CD14-positive monocyte (primary cell): ENCODE measurements around the gene PITRM1. TPM values are rescaled to one million over a fixed set of nuclear protein-coding genes. Genes with fewer than 3 reads are reported as not detected.

Experiments
- DNase-seq, 3 donors: peaks; one replicate each; pipeline ENCODE4 v3.0.0-alpha.2; 2011 to 2022
- H2AFZ ChIP-seq: 2 replicates; pipeline ENCODE4 v1.6.0; 2012; ENCODE audit warnings: mild to moderate bottlenecking, low read depth, low read length, inconsistent platforms; ENCODE audit not compliant: insufficient read depth, poor library complexity, severe bottlenecking
- H3K27ac ChIP-seq, 2 donors: 1 replicate in 1 of 2; 2 replicates in 1 of 2; pipeline ENCODE4 v1.5.1; 2012 to 2013; ENCODE audit warnings: low read length in 2 of 2, control low read depth in 1 of 2, inconsistent platforms in 1 of 2, low read depth in 1 of 2, mild to moderate bottlenecking in 1 of 2
- H3K27me3 ChIP-seq, 2 donors: one replicate each; pipeline versions ENCODE4 v1.6.0 to v1.6.1; 2011 to 2013; ENCODE audit warnings: low read length in 2 of 2; ENCODE audit not compliant: control insufficient read depth in 2 of 2, insufficient read depth in 2 of 2
- H3K36me3 ChIP-seq, 2 donors: replicated peaks in 1 of 2; 1 replicate in 1 of 2; 2 replicates in 1 of 2; pipeline versions ENCODE4 v1.5.1 to v1.6.1; 2012 to 2013; ENCODE audit warnings: low read length in 2 of 2, control low read depth in 1 of 2, inconsistent platforms in 1 of 2, mild to moderate bottlenecking in 1 of 2; ENCODE audit not compliant: insufficient read depth in 2 of 2, control insufficient read depth in 1 of 2
- H3K4me1 ChIP-seq, 2 donors: 1 replicate in 1 of 2; 2 replicates in 1 of 2; pipeline versions ENCODE4 v1.5.1 to v1.6.1; 2012 to 2013; ENCODE audit warnings: low read length in 2 of 2, control low read depth in 1 of 2, inconsistent platforms in 1 of 2, mild to moderate bottlenecking in 1 of 2, moderate library complexity in 1 of 2; ENCODE audit not compliant: insufficient read depth in 2 of 2, control insufficient read depth in 1 of 2
- H3K4me2 ChIP-seq: replicated peaks from 2 replicates; pipeline ENCODE3; 2012; ENCODE audit warnings: low read length, moderate library complexity, mild to moderate bottlenecking; ENCODE audit not compliant: poor library complexity, severe bottlenecking; ENCODE audit errors: extremely low read depth
- H3K4me3 ChIP-seq, 3 experiments: fragments of 200-600 bp in 1 of 3; sonication (generic) in 1 of 3; replicated peaks in 1 of 3; 1 replicate in 2 of 3; 2 replicates in 1 of 3; pipeline ENCODE4 v1.5.1; 2011 to 2013; ENCODE audit warnings: low read length in 3 of 3, mild to moderate bottlenecking in 3 of 3, control low read depth in 2 of 3, low read depth in 2 of 3, inconsistent platforms in 1 of 3, moderate library complexity in 1 of 3
- H3K79me2 ChIP-seq: 2 replicates; pipeline ENCODE4 v1.6.0; 2012; ENCODE audit warnings: mild to moderate bottlenecking, control low read depth, inconsistent platforms, low read length, moderate library complexity; ENCODE audit not compliant: insufficient read depth
- H3K9ac ChIP-seq: 2 replicates; pipeline ENCODE4 v1.6.0; 2017; ENCODE audit warnings: low read length, mild to moderate bottlenecking; ENCODE audit not compliant: insufficient read depth, poor library complexity, severe bottlenecking
- H3K9me3 ChIP-seq, 2 donors: replicated peaks in 1 of 2; 1 replicate in 1 of 2; 2 replicates in 1 of 2; pipeline versions ENCODE4 v1.5.1 to v1.6.1; 2012 to 2013; ENCODE audit warnings: low read length in 2 of 2, control low read depth in 1 of 2; ENCODE audit not compliant: control insufficient read depth in 1 of 2, insufficient read depth in 1 of 2
- H4K20me1 ChIP-seq: 2 replicates; pipeline ENCODE4 v1.6.0; 2012; ENCODE audit warnings: mild to moderate bottlenecking, low read length, control low read depth, moderate library complexity; ENCODE audit not compliant: insufficient read depth
- H3K27ac Mint-ChIP-seq, 7 donors: one replicate each; pipeline ENCODE4 v1.8.0; 2020; ENCODE audit warnings: mild to moderate bottlenecking in 7 of 7, mixed read lengths in 7 of 7, moderate library complexity in 6 of 7, inconsistent platforms in 2 of 7
- H3K27me3 Mint-ChIP-seq, 3 donors: one replicate each; pipeline ENCODE4 v1.8.0; 2021 to 2022; ENCODE audit warnings: low read depth in 3 of 3, mild to moderate bottlenecking in 3 of 3, mixed read lengths in 3 of 3, moderate library complexity in 3 of 3, inconsistent platforms in 1 of 3
- H3K36me3 Mint-ChIP-seq, 2 donors: one replicate each; pipeline ENCODE4 v1.8.0; 2020; ENCODE audit warnings: mixed read lengths in 2 of 2, inconsistent platforms in 1 of 2, mild to moderate bottlenecking in 1 of 2
- H3K4me1 Mint-ChIP-seq: one replicate; pipeline ENCODE4 v1.8.0; 2020; ENCODE audit warnings: mild to moderate bottlenecking, mixed read lengths
- H3K4me3 Mint-ChIP-seq, 2 donors: one replicate each; pipeline ENCODE4 v1.8.0; 2020; ENCODE audit warnings: mild to moderate bottlenecking in 2 of 2, mixed read lengths in 2 of 2, moderate library complexity in 1 of 2
- H3K9me3 Mint-ChIP-seq, 7 donors: one replicate each; pipeline ENCODE4 v1.8.0; 2020 to 2022; ENCODE audit warnings: mixed read lengths in 7 of 7, mild to moderate bottlenecking in 6 of 7, moderate library complexity in 6 of 7, inconsistent platforms in 2 of 7
- WGBS: methylation state at CpG from one replicate; pipeline ENCODE4 v1.1.5; 2013; ENCODE audit warnings: missing lambda C conversion rate; ENCODE audit not compliant: insufficient coverage; 5-methylcytosine and 5-hydroxymethylcytosine counted together
- intact Hi-C, 2 donors: fragments of 100-400 bp; cut with micrococcal nuclease; formaldehyde crosslinking; loops; one replicate each; pipeline versions ENCODE4 v1.15.0 to v1.15.1; 2023
- polyA plus RNA-seq, 3 donors: library from polyadenylated mRNA; depleted of rRNA in 1 of 3; unstranded in 2 of 3; stranded (reverse) in 1 of 3; fragments of 300-500 nt in 2 of 3; fragments of >200 nt in 1 of 3; fragmentation: Illumina TruSeq in 2 of 3; gene quantifications; 1 replicate in 2 of 3; 2 replicates in 1 of 3; pipeline ENCODE4 v1.2.3, GENCODE V29; 2012 to 2021
- TF ChIP-seq, protein P1 (sequence below): fragments of 200-600 bp; IDR thresholded peaks from one replicate; pipeline ENCODE4 v1.8.0; 2022; ENCODE audit warnings: antibody characterized with exemption, mild to moderate bottlenecking

The PITRM1 gene
- polyA plus RNA-seq, 3 donors = 15.3 to 45.7 (median 23.2) TPM

DNA sequence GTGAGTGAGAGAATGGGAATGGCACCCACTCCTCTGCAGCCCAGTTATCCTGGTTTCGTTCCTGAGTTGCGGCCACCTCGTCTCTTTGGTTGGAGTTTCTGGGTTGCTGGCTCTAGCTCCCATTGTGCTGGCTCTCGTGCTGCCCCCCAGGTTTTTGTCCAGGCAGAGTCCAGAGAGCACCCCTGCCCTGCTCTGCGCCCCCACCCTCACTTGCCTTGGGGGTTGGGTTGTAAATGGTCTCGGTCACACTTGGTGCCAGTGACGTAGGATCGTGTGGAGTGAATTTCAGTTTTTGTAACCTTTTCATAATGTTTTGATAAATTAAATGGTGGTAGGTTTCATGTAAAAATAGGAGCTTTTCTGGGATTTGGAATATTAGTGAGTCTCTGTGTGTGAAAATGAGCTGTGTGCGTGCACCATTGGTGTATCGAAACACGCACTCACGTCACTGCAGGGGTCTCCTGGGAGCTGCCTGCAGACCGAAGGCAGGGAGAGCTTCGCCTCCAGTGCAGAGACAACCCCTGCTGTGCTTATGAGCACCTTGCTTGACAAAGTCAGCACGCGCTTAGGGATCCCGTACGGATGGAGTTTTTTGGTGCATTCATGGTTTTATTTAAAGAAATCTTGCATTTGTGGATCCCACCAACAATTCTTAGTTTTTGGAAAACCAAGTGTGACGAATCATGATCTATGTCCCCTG is 72.3 kb downstream of the PITRM1 start:
- Mint-ChIP-seq H3K27ac (peak overlapping the region in 1 of 7 donors; percentile 18), H3K4me3 (no peak overlapping the region)
- 96% methylated on average over 11 of the region's 19 CpGs for WGBS

DNA sequence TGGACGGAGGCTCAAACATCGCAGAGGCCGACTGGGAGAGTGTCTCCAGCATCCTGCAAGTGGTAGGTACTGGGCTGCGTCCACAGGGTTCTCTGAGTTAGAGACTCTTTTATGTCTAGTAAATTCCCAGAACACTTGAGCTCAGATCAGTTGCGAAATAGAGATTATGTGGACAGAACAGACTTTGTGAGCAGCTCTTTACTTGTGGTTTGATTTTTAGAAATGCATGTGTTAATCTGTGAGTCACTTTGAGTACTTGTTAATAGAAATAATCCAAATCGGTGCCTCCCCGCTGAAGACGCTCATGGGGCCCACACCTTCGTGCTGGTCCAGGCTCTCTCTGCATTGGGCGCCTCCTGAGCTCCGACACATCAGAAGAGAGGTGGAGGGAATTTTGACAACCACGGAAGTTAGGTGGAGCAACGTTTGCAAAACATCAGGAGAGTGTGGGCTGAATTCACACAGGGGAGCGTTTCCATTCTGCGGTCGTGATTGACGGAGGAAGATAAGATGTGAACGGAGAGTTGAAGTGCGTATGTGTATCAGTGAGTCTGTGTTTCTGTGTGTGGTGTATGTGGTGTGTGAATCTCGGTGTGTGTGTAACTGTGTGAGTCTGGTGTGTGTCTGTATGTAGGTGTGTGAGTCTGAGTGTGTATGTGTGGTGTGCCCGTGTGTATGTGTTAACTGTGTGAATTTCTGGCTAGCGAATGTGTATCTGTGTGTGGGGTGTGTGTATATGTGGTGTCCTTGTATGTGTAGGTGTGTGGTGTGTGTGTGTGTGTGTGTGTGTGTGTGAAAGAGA is 73.1 kb downstream of the PITRM1 start:
- DNase-seq = peak; percentile 46 to 72 (median 62)
- Mint-ChIP-seq H3K27me3 (no peaks in the 10 kb centered on the region), H3K9me3 (no peaks in the 10 kb centered on the region), H3K36me3 (peaks cover 35 to 41% of the 10 kb centered on the region in 2 donors), H3K4me3 (peak overlapping the region in 1 of 2 donors; percentile 35), H3K27ac (peak overlapping the region; percentile 25 to 74 (median 57)), H3K4me1 (peaks cover 34% of the 10 kb centered on the region)
- Histone ChIP-seq H3K36me3 (peaks cover 18 to 30% of the 10 kb centered on the region in 2 donors), H3K79me2 (peaks cover 5% of the 10 kb centered on the region), H3K4me3 (peak overlapping the region in 1 of 3 experiments; percentile 31), H3K4me2 (no peak overlapping the region), H4K20me1 (no peaks in the 10 kb centered on the region), H3K9ac (no peak overlapping the region), H2AFZ (peak overlapping the region; percentile 45), H3K27ac (peak overlapping the region; percentile 6 to 52), H3K4me1 (peaks cover 36 to 38% of the 10 kb centered on the region in 2 donors), H3K27me3 (no peaks in the 10 kb centered on the region), H3K9me3 (no peaks in the 10 kb centered on the region)
- TF ChIP-seq, protein P1, sequence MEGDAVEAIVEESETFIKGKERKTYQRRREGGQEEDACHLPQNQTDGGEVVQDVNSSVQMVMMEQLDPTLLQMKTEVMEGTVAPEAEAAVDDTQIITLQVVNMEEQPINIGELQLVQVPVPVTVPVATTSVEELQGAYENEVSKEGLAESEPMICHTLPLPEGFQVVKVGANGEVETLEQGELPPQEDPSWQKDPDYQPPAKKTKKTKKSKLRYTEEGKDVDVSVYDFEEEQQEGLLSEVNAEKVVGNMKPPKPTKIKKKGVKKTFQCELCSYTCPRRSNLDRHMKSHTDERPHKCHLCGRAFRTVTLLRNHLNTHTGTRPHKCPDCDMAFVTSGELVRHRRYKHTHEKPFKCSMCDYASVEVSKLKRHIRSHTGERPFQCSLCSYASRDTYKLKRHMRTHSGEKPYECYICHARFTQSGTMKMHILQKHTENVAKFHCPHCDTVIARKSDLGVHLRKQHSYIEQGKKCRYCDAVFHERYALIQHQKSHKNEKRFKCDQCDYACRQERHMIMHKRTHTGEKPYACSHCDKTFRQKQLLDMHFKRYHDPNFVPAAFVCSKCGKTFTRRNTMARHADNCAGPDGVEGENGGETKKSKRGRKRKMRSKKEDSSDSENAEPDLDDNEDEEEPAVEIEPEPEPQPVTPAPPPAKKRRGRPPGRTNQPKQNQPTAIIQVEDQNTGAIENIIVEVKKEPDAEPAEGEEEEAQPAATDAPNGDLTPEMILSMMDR = no peak
- intact Hi-C loops = loop anchor here (5.0 kb wide), 1 partner anchor 73 kb away; the partner anchor contains the start of gene PITRM1 (in 2 of the 2)
- WGBS = 70% methylated on average over 20 of the region's 22 CpGs

More for the DNA sequence above, 72.3 kb downstream of the PITRM1 start:
- peaks cover 42 to 47% of the 10 kb centered on the region in 2 donors for H3K36me3 Mint-ChIP-seq
- no peak for DNase-seq
- no peak overlapping the region for H2AFZ ChIP-seq
- intact Hi-C loops = no loop called here
- no peaks in the 10 kb centered on the region for H3K27me3 ChIP-seq
- H3K79me2 ChIP-seq = peaks cover 3% of the 10 kb centered on the region
- H3K4me3 ChIP-seq = no peak overlapping the region
- no peaks in the 10 kb centered on the region for H3K9me3 Mint-ChIP-seq
- peak overlapping the region in 1 of 2 donors; percentile 52 for H3K27ac ChIP-seq
- peaks cover 26% of the 10 kb centered on the region for H3K4me1 Mint-ChIP-seq
- peaks cover 28 to 31% of the 10 kb centered on the region in 2 donors for H3K4me1 ChIP-seq
- no peak overlapping the region for H3K9ac ChIP-seq
- H4K20me1 ChIP-seq = no peaks in the 10 kb centered on the region
- H3K4me2 ChIP-seq = no peak overlapping the region
- no peaks in the 10 kb centered on the region for H3K27me3 Mint-ChIP-seq
- H3K9me3 ChIP-seq = no peaks in the 10 kb centered on the region
- TF ChIP-seq, protein P1 = no peak
- H3K36me3 ChIP-seq = peaks cover 25 to 37% of the 10 kb centered on the region in 2 donors
